ENCODE measurements around the gene SULF2.
A peak's percentile ranks its signal among the peaks of the same experiment; 100 is the strongest.

SULF2 gene

DNA sequence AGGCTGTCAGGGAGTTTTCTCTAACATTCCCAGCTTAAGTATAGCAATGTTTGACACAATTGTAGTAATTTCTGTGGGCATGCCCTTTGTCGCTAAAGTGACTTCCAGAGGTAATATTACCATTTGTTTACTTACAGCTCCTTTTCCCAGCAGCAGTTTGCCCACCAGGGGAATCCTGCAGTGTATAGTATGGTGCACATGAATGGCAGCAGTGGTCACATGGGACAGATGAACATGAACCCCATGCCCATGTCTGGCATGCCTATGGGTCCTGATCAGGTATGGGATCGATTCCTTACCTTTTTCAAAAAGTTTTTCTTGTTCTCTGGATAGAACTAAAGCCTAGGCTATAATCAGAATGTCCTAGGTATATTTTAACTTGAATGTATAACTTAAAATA is 132.5 kb downstream of the SULF2 start:
- DNase-seq (ENCODE audit: low read depth, low spot score) = no peak
- no peak overlapping the region for H3K4me3 ChIP-seq (ENCODE audit: low read length)

DNA sequence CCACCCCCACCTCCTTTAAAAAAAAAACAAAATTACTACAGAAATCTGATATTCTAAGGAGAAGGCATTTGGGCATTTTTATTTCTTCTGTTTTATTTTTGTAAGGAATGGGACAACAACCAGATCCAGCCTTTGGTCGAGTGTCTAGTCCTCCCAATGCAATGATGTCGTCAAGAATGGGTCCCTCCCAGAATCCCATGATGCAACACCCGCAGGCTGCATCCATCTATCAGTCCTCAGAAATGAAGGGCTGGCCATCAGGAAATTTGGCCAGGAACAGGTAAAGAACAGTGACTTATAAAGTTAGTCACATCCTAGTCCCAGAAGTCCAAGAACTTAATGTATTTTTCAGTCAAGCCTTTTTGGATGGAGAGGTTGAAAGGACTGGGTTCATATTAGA is 133.0 kb downstream of the SULF2 start:
- no peak for DNase-seq (ENCODE audit: low read depth, low spot score)
- H3K4me3 ChIP-seq (ENCODE audit: low read length) = no peak overlapping the region

DNA sequence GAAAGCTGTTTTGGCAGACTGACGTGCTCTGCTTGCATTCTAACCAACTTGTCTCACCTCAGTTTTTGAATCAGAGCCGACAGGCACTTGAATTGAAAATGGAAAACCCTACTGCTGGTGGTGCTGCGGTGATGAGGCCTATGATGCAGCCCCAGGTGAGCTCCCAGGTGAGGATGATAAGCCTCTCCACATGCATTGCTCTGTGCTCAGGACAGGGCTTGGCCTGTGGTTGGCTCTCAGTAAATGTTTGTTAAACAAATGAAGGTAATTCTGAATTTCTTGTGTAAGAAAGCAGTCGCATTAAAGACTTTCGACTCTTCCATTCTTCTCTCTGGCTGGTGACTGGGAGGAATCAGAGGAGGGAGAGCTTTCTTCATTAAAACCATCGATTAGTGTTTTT is 136.3 kb downstream of the SULF2 start:
- DNase-seq (ENCODE audit: low read depth, low spot score) = no peak
- no peak overlapping the region for H3K4me3 ChIP-seq (ENCODE audit: low read length)

DNA sequence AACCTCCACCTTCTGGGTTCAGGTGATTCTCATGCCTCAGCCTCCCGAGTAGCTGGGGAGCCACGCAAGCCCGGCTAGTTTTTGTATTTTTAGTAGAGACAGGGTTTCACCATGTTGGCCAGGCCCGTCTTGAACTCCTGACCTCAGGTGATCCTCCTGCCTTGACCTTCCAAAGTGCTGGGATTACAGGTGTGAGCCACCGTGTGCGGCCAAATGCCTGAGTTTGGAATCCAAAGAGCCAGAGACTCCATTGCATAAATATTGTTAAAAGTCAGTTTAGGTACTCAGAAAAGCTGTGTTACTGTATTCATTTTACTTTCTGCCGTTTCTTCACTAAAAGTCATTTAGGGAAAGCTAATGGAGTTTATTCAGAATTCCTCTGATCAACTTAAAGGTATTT is 137.3 kb downstream of the SULF2 start:
- H3K4me3 ChIP-seq (ENCODE audit: low read length) = no peak overlapping the region
- DNase-seq (ENCODE audit: low read depth, low spot score) = no peak

DNA sequence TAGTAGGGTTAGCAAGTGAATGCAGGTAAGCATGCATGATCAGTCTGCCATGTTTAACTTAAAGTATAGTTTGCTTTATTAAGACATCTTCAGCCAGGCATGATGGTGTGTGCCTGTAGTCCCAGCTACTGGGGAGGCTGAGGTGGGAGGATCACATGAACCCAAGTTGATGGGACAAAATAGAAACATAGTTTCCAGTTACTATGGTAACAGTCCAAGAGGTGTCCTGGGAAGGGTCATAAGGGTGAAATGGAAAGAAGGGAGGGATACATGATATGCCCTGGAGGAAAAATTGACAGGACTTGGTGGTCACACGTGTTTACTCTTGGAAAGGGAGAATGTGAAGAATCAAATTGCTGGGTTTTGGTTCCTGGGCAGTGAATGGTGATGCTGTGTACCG is 139.6 kb downstream of the SULF2 start:
- no peak overlapping the region for H3K4me3 ChIP-seq (ENCODE audit: low read length)
- DNase-seq (ENCODE audit: low read depth, low spot score) = no peak

DNA sequence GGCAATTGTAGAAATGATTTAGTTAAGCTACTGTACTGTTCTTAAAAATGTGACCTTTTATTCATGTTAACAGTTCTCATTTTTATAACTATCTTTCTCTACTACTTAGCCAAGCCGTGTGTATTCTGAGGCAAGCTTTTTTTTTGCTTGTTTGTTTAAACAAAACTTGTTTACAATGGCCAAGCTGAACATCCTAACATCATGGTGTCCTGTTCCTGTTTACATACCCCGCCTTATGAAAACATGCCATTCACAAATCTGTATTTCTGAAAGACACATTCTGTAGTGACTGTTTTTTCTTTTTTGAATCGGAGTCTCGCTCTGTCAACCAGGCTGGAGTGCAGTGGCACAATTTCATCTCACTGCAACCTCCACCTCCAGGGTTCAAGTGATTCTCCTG is 142.7 kb downstream of the SULF2 start:
- H3K4me3 ChIP-seq (ENCODE audit: low read length) = no peak overlapping the region
- DNase-seq (ENCODE audit: low read depth, low spot score) = no peak

DNA sequence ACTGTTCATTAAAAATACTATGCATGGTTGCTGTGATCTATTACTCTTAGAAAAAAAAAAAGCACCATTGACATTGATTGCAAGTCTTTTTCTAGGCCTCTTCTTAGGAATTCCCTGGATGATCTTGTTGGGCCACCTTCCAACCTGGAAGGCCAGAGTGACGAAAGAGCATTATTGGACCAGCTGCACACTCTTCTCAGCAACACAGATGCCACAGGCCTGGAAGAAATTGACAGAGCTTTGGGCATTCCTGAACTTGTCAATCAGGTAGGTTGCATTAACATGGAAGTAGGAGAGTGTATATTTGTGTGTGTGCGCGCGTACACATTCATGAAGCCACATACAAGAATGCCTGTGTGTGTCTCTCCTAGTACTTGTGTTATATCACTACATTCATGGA is 143.2 kb downstream of the SULF2 start:
- H3K4me3 ChIP-seq (ENCODE audit: low read length) = no peak overlapping the region
- DNase-seq (ENCODE audit: low read depth, low spot score) = no peak

DNA sequence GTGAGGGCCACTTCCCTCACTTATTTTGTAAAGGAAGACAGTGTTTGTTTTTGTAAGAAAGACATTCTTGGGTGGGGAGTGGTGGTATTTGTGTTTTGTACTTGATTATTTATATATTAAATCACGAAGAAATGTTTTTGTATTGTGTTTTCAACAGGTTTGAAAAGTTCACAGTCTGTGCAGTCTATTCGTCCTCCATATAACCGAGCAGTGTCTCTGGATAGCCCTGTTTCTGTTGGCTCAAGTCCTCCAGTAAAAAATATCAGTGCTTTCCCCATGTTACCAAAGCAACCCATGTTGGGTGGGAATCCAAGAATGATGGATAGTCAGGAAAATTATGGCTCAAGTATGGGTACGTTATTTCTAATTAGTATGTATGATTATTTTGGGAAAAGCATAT is 146.4 kb downstream of the SULF2 start:
- H3K4me3 ChIP-seq (ENCODE audit: low read length) = no peak overlapping the region
- DNase-seq (ENCODE audit: low read depth, low spot score) = no peak

DNA sequence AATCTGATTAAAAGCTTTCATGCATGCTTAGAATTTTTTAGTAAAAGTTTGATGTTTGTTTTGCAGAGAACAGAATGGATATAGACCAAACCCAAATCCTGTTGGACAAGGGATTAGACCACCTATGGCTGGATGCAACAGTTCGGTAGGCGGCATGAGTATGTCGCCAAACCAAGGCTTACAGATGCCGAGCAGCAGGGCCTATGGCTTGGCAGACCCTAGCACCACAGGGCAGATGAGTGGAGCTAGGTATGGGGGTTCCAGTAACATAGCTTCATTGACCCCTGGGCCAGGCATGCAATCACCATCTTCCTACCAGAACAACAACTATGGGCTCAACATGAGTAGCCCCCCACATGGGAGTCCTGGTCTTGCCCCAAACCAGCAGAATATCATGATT is 150.0 kb downstream of the SULF2 start:
- H3K4me3 ChIP-seq (ENCODE audit: low read length) = no peak overlapping the region
- DNase-seq (ENCODE audit: low read depth, low spot score) = no peak

DNA sequence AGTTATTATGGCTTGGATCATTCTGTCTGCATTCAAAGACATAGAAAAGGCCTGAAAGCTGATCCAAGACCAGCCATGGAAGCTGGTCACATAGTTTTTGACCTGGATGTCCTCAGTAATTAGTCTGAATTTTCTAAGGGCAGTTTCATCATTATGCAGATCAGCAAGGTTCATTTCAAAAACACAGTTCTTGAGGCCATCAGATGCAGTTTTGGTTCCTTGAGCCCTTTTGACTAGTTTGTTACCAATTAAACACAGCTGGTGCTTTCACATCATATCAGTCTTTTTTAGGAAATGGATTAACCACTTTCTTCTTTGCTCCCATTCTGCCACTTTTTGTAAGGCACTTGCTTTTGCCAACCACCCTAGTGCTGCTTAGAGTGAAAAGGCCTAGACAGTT is 154.2 kb downstream of the SULF2 start:
- H3K4me3 ChIP-seq (ENCODE audit: low read length) = no peak overlapping the region

DNA sequence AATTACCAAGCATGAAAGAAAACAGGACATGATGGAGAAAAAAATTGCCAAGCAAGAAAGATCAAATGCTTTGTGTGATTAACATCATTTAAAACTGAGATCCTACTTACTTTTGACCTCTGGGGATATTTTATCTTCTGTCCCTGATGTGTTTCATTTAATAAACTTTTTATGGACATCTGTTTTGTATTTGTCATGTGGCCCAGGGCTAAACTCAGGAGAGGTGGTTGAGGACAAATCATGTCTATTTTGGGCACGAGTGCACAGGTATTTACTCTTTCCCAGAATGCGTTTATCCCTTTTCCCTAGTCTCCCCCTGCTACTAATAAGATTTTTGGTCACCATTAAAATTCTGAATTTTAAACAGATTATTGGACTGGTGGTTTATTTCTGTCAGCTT is 155.4 kb downstream of the SULF2 start:
- DNase-seq (ENCODE audit: low read depth, low spot score) = no peak
- no peak overlapping the region for H3K4me3 ChIP-seq (ENCODE audit: low read length)

More for the DNA sequence above, 154.2 kb downstream of the SULF2 start:
- no peak for DNase-seq (ENCODE audit: low read depth, low spot score)

DNA sequence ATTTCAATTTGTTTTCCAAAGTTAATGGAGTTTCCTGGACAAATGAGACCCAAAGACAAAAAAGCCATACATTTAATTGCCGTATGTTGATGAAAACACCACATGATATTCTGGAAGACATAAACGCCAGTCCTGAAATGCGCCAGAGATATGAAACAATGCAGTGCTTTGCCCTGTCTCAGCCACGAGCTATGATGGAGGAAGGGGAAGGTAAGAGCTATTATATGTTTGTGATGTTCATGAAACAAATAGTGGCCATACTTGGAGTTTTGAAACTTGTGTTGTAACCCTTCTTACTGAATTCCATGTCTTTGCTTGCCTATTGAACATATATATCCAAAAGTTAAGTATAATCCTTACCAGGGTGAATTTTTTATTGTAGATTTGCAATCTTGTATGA is 157.7 kb downstream of the SULF2 start:
- no peak overlapping the region for H3K4me3 ChIP-seq (ENCODE audit: low read length)
- no peak for DNase-seq (ENCODE audit: low read depth, low spot score)

DNA sequence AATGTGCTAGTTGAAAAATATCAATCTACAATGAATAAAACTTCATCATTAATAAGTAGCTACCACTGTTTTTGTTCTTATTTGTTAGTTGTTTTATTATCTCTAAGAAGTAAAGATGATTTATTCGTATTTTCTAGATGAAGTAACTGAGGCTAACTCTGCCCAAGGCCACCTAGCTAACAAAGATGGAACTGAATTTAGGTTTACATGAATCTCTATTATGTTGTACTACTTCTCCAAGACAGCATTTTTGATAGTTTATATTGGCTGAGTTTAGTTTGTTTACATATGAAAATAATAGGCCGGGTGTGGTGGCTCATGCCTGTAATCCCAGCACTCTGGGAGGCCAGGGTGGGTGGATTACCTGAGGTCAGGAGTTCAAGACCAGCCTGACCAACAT is 162.1 kb downstream of the SULF2 start:
- no peak overlapping the region for H3K4me3 ChIP-seq (ENCODE audit: low read length)
- DNase-seq (ENCODE audit: low read depth, low spot score) = no peak

DNA sequence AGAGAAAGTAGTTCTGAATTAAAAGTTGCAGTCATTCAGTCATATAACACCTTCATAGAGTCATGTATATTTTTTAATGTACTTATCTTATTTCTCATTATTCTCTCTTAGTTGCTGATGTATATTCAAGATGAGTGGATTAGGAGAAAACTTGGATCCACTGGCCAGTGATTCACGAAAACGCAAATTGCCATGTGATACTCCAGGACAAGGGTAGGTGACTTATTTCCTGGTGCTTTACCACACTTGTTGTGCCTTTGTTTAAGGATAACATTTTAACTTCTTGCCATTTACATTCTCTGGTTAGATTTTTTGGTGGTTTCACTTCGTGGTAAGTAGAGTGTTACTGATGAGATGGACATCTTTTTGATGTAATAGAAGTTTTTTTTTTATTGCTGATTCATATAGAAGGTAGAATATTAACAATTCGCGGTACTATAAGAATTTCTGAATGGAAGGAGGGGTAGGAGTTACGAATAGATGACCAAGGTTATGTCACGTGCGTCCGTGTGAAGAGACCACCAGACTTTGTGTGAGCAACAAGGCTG is 163.1 kb downstream of the SULF2 start:
- no peak overlapping the region for H3K4me3 ChIP-seq (ENCODE audit: low read length)
- no peak for DNase-seq (ENCODE audit: low read depth, low spot score)

DNA sequence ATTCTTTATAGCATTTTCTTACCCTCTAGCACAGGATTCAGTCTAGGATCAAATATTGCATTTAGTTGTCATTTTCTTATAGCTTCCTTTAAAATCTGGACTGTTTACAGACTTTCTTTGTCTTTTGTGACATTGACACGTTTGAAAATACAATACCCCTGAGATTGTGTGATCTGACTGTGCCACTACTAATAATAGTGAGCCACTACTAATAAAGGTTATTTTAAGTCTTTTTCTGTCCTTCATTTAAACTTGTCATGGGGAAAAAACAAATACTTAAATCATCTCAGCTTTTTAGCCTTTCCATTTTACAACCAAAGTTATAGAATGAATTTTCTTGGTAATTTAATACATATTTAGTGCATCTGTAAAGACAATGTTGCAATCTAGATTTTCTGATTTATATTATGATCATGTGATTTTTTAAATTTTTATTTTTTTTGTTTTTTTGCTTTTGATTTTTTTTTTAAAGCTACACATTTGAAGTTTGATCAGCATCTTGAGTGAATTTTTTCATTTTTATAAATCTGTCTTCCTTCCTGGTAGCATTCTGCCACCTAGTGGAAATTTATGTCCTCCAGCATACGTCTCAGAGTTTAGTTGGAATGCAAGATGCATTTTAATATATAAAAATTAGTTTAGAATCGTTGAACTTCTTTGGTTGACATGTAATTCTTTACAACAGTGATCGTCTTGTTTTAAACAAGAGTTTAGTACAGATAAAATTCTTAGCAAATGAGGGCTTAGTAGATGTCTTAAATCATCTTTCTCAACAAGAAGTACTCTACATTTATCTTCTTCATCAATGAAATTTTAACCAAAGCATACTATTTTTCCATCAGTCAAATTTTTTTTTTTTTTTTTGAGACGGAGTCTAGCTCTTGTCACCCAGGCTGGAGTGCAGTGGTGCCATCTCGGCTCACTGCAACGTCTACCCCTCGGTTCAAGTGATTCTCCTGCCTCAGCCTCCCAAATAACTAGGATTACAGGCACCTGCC is 164.2 kb downstream of the SULF2 start:
- H3K4me3 ChIP-seq (ENCODE audit: low read length) = no peak overlapping the region
- peak; percentile 49 for DNase-seq (ENCODE audit: low read depth, low spot score)

DNA sequence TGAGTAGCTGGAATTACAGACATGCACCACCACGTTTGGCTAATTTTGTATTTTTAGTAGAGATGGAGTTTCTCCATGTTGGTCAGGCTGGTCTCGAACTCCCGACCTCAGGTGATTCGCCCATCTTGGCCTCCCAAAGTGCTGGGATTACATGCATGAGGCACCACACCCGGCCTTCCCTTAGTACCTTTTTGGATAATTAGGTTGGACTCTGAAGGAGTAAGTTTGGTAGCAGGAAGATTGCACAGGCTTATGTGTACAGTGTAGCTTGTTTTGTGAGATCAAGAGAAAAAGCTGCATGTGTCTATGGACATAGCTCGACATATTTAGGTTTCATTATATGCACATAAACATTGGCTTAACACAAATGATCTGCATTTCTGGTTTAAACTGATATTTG is 166.8 kb downstream of the SULF2 start:
- H3K4me3 ChIP-seq (ENCODE audit: low read length) = no peak overlapping the region
- no peak for DNase-seq (ENCODE audit: low read depth, low spot score)

DNA sequence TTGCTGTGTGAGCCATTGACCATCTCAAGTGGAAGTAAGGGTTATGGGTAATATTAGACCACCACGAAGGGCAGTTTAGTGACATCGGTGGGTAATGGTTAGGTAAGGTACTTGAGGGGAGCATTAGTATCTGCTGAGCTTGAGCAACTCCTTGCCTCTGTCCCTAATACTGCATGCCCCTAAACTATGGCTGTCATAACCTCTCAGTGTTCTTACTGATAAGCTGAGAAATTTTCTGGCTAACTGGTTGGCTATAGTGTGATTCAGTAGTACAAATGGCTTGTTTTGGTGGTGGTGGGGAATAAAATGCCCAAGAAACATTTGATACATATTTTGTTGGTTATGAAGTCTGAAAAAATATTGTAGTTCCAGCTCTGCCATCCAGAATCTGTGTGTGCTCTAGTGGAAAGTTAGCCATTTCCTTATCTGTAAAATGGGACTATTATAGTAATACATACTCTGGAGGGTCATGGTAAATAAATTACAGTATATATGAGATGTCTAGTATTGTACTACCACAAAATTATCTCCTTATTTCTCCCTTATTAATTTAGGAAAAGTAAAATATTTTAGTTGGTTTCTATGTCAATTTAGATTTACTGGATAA is 170.5 kb downstream of the SULF2 start:
- H3K4me3 ChIP-seq (ENCODE audit: low read length) = no peak overlapping the region

DNA sequence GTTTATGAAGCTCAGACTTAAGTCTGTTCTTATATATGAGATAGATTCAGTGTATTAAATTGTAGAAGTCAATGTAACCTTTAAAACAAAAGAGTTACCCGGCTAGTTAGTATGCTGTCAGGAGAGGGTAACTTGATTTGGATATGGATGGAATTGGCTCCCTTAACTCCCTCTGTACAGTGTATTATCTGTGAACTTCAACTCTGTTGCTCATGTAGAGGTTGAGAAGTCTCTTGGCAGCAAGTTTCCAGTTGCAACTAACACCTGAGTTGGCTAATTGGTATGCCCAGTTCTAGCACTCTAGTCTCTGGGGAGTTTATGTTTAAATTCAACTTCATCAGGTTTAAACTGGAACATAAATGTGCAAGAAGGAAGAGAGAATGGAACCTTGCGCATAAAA is 172.6 kb downstream of the SULF2 start:
- DNase-seq (ENCODE audit: low read depth, low spot score) = no peak
- H3K4me3 ChIP-seq (ENCODE audit: low read length) = no peak overlapping the region

More for the DNA sequence above, 170.5 kb downstream of the SULF2 start:
- DNase-seq (ENCODE audit: low read depth, low spot score) = no peak

DNA sequence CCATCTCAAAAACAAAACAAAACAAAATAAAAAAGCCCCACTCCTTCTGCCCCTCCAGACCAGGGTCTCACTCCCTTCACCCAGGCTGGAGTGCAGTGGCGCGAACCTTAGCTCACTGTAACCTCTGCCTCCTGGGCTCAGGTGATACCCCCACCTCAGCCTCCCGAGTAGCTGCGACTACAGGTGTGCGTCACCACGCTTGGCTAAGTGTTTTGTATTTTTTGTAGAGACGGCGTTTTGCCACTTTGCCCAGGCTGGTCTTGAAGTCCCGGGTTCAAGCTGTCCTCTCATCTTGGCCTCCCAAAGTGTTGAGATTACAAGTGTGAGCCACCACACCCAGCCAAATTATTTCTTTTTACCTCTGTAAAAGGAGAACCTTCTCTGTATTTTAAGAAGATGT is 173.5 kb downstream of the SULF2 start:
- DNase-seq (ENCODE audit: low read depth, low spot score) = no peak
- H3K4me3 ChIP-seq (ENCODE audit: low read length) = no peak overlapping the region

DNA sequence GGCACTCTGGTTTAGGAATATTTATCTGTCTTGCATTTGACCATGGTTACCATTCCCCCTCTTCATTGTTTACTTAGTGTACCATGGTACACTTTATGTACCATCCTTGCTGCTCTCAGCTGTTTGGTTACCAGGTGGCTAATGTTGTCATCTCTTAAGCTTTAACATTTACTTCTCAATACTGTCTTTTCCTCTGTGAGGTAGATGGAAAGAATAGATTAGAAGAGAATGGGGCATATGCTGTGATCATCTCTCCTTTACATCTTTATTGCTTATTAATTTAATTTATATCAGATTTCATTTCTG is 174.4 kb downstream of the SULF2 start:
- DNase-seq (ENCODE audit: low read depth, low spot score) = no peak
- no peak overlapping the region for H3K4me3 ChIP-seq (ENCODE audit: low read length)
